ENCODE results near the gene TNFSF10. TPM values are rescaled to one million over a fixed set of nuclear protein-coding genes. Genes with fewer than 3 reads are reported as not detected.

TNFSF10 gene
- total RNA-seq, 4 donors from 2014 or later: 52.0 to 229 (median 123) TPM

- TF ChIP-seq, protein P1, sequence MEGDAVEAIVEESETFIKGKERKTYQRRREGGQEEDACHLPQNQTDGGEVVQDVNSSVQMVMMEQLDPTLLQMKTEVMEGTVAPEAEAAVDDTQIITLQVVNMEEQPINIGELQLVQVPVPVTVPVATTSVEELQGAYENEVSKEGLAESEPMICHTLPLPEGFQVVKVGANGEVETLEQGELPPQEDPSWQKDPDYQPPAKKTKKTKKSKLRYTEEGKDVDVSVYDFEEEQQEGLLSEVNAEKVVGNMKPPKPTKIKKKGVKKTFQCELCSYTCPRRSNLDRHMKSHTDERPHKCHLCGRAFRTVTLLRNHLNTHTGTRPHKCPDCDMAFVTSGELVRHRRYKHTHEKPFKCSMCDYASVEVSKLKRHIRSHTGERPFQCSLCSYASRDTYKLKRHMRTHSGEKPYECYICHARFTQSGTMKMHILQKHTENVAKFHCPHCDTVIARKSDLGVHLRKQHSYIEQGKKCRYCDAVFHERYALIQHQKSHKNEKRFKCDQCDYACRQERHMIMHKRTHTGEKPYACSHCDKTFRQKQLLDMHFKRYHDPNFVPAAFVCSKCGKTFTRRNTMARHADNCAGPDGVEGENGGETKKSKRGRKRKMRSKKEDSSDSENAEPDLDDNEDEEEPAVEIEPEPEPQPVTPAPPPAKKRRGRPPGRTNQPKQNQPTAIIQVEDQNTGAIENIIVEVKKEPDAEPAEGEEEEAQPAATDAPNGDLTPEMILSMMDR (IDR thresholded peaks at IDR 0.05): no peak
- no peak for TF ChIP-seq POLR2A (IDR thresholded peaks at IDR 0.05)
- H3K4me1 ChIP-seq: no peaks in the 10 kb centered on the region
- no peak for DNase-seq
- H3K27me3 ChIP-seq: no peaks in the 10 kb centered on the region
- no peaks in the 10 kb centered on the region for H3K36me3 ChIP-seq
- H3K4me3 ChIP-seq: no peak overlapping the region
- H3K27ac ChIP-seq: peak overlapping the region in 3 of 4 donors; percentile 4 to 59 (median 44)
- H3K9me3 ChIP-seq: no peaks in the 10 kb centered on the region
Observed at GRCh38 chr3:172537507-172538158, 14.4 kb upstream of the TNFSF10 start.

DNA sequence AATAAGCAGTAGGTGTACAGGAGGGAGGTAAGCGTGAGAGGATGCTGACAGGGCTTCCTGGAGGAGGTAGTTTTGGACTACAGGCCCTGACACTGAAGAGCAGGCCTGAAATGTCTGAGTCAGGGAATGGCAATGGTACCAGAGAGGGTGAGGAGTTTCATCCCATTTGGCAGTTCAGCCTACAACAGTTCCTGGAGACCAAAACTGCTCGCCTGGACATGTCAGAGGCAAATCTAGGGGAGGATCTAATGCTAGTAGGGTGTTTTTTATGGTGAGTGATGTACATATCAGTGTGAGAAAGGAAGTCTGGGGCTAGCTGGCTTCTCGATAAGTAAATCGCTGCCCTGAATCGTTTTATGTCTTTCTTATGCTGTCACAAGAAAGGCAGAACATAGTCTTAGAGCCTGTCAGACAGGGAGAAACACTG lies 13.8 kb upstream of the TNFSF10 start:
- H3K36me3 ChIP-seq: no peaks in the 10 kb centered on the region
- no peaks in the 10 kb centered on the region for H3K27me3 ChIP-seq
- DNase-seq: no peak
- no peaks in the 10 kb centered on the region for H3K9me3 ChIP-seq
- TF ChIP-seq, protein P1 (IDR thresholded peaks at IDR 0.05): no peak
- no peak for TF ChIP-seq POLR2A (IDR thresholded peaks at IDR 0.05)
- no peaks in the 10 kb centered on the region for H3K4me1 ChIP-seq
- peak overlapping the region in 3 of 4 donors; percentile 4 to 59 (median 44) for H3K27ac ChIP-seq
- no peak overlapping the region for H3K4me3 ChIP-seq

DNA sequence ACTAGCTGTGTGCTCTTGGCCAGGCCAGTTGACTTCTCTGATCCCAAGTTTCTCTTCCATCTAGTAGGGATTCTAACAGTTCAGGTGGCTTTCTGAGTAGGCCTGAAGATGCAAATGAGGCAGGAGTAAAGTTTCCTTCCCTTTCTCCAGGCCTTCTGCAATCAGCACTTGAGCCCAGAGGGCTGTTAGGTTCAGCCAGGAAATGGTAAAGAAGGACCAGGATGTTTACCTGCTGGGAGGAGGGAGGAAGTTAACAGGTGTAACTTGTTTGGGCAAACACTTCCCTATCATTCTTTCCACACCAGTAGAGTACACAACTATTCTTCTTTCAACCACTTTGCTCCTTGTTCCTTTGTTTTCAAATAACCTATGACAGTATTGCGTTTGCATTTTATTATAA lies 13.3 kb upstream of the TNFSF10 start:
- H3K27me3 ChIP-seq: no peaks in the 10 kb centered on the region
- no peaks in the 10 kb centered on the region for H3K9me3 ChIP-seq
- no peak overlapping the region for H3K4me3 ChIP-seq
- H3K27ac ChIP-seq: peak overlapping the region in 2 of 4 donors; percentile 8 to 59
- H3K4me1 ChIP-seq: no peaks in the 10 kb centered on the region
- no peaks in the 10 kb centered on the region for H3K36me3 ChIP-seq
- TF ChIP-seq, protein P1 (IDR thresholded peaks at IDR 0.05): no peak
- no peak for TF ChIP-seq POLR2A (IDR thresholded peaks at IDR 0.05)
- DNase-seq: no peak

GRCh38 chr3:172530566-172530965 lies 7.3 kb upstream of the TNFSF10 start:
- Histone ChIP-seq H3K9me3 (no peaks in the 10 kb centered on the region), H3K27me3 (no peaks in the 10 kb centered on the region), H3K4me1 (no peaks in the 10 kb centered on the region), H3K27ac (no peak overlapping the region), H3K4me3 (no peak overlapping the region), H3K36me3 (no peaks in the 10 kb centered on the region)
- DNase-seq: no peak
- no peak for TF ChIP-seq POLR2A (IDR thresholded peaks at IDR 0.05)
- TF ChIP-seq, protein P1 (IDR thresholded peaks at IDR 0.05): no peak

GRCh38 chr3:172530101-172530561 lies 6.9 kb upstream of the TNFSF10 start:
- no peak for DNase-seq
- TF ChIP-seq, protein P1 (IDR thresholded peaks at IDR 0.05): no peak
- no peak for TF ChIP-seq POLR2A (IDR thresholded peaks at IDR 0.05)
- Histone ChIP-seq H3K9me3 (no peaks in the 10 kb centered on the region), H3K4me3 (no peak overlapping the region), H3K27me3 (no peaks in the 10 kb centered on the region), H3K4me1 (no peaks in the 10 kb centered on the region), H3K36me3 (no peaks in the 10 kb centered on the region), H3K27ac (no peak overlapping the region)
